SK-N-SH (cell line): ENCODE measurements around the gene ABITRAM. TPM values are rescaled to one million over a fixed set of nuclear protein-coding genes. Genes with fewer than 3 reads are reported as not detected.

Experiments
- CTCF ChIA-PET: fragments of 300-600, 350-600 bp; formaldehyde crosslinking; extraction: SDS; loops from one replicate; lab custom pipeline; 2021; lab: Yijun Ruan, JAX
- POLR2A ChIA-PET: fragments of 350-600 bp; sonication (Branson Sonifier 250); formaldehyde crosslinking; extraction: SDS; loops from one replicate; lab custom pipeline; 2020; ENCODE audit warnings: antibody characterized with exemption, inconsistent platforms; lab: Yijun Ruan, JAX
- DNase-seq: peaks from one replicate; pipeline ENCODE4 v3.0.0; 2012
- H2AFZ ChIP-seq: fragments of 200-600 bp; sonication (generic); 2 replicates; pipeline ENCODE4 v1.8.1; 2016; ENCODE audit warnings: antibody characterized with exemption, mild to moderate bottlenecking, low read depth
- H3F3A ChIP-seq: fragments of 200-600 bp; sonication (generic); replicated peaks from 2 replicates; pipeline ENCODE3; 2016; ENCODE audit warnings: antibody characterized with exemption, mild to moderate bottlenecking; ENCODE audit not compliant: insufficient read depth
- H3K27ac ChIP-seq, 2 experiments: fragments of 200-500 bp in 1 of 2; fragments of 200-600 bp in 1 of 2; sonication (Bioruptor generic) in 1 of 2; sonication (generic), shearing (Covaris generic) in 1 of 2; 2 replicates each; pipeline versions ENCODE4 v1.5.1 to v1.6.1; 2014 to 2016; ENCODE audit warnings: low read depth in 2 of 2, inconsistent platforms in 1 of 2, low read length in 1 of 2, mild to moderate bottlenecking in 1 of 2, mixed read lengths in 1 of 2
- H3K27me3 ChIP-seq: fragments of 200-600 bp; sonication (generic), shearing (Covaris generic); 2 replicates; pipeline ENCODE4 v1.6.1; 2016; ENCODE audit warnings: mixed run types; ENCODE audit not compliant: insufficient read depth
- H3K36me3 ChIP-seq, 2 experiments: fragments of 200-500 bp in 1 of 2; fragments of 200-600 bp in 1 of 2; sonication (Bioruptor generic) in 1 of 2; sonication (generic) in 1 of 2; replicated peaks in 1 of 2; 2 replicates each; pipeline versions ENCODE3 to v1.5.1; 2014 to 2016; ENCODE audit warnings: low read length in 1 of 2, mild to moderate bottlenecking in 1 of 2; ENCODE audit not compliant: insufficient read depth in 2 of 2, control insufficient read depth in 1 of 2
- H3K4me1 ChIP-seq, 2 experiments: fragments of 200-500 bp in 1 of 2; fragments of 200-600 bp in 1 of 2; sonication (Bioruptor generic) in 1 of 2; sonication (generic), shearing (Covaris generic) in 1 of 2; 2 replicates each; pipeline versions ENCODE4 v1.5.1 to v1.6.1; 2014 to 2016; ENCODE audit warnings: low read depth in 1 of 2, low read length in 1 of 2, mixed run types in 1 of 2; ENCODE audit not compliant: insufficient read depth in 2 of 2, control insufficient read depth in 1 of 2
- H3K4me2 ChIP-seq: fragments of 200-600 bp; sonication (generic), shearing (Covaris generic); 2 replicates; pipeline ENCODE4 v1.6.1; 2017; ENCODE audit warnings: mixed run types
- H3K4me3 ChIP-seq, 2 experiments: fragments of 200-500 bp in 1 of 2; fragments of 200-600 bp in 1 of 2; sonication (Bioruptor generic) in 1 of 2; sonication (generic), shearing (Covaris generic) in 1 of 2; 2 replicates each; pipeline versions ENCODE4 v1.5.1 to v1.8.1; 2014 to 2016; ENCODE audit warnings: low read depth in 2 of 2, inconsistent platforms in 1 of 2, low read length in 1 of 2, mild to moderate bottlenecking in 1 of 2, mixed read lengths in 1 of 2, moderate library complexity in 1 of 2
- H3K79me2 ChIP-seq: fragments of 200-600 bp; sonication (generic); 2 replicates; pipeline ENCODE4 v1.8.1; 2017; ENCODE audit warnings: mild to moderate bottlenecking; ENCODE audit not compliant: insufficient read depth
- H3K9ac ChIP-seq: fragments of 200-600 bp; sonication (generic); 2 replicates; pipeline ENCODE4 v1.6.1; 2017; ENCODE audit warnings: mixed run types
- H3K9me2 ChIP-seq: fragments of 200-600 bp; sonication (generic); 2 replicates; pipeline ENCODE4 v1.6.1; 2017; ENCODE audit warnings: mixed run types
- H3K9me3 ChIP-seq: fragments of 200-600 bp; sonication (generic); 2 replicates; pipeline ENCODE4 v1.6.1; 2017; ENCODE audit warnings: mixed run types, mild to moderate bottlenecking, moderate library complexity
- H4K20me1 ChIP-seq: fragments of 200-600 bp; sonication (generic); 2 replicates; pipeline ENCODE4 v1.6.1; 2017; ENCODE audit warnings: mild to moderate bottlenecking, mixed run types; ENCODE audit not compliant: insufficient read depth
- EP300 ChIP-seq, 2 experiments: IDR thresholded peaks; 2 replicates each; pipeline versions ENCODE4 v1.4.0 to v1.6.1; 2012; ENCODE audit warnings: borderline replicate concordance in 1 of 2, low read depth in 1 of 2, low read length in 1 of 2
- EZH2phosphoT487 ChIP-seq: fragments of 200-600 bp; sonication (generic); IDR thresholded peaks from 2 replicates; pipeline ENCODE4 v1.6.1; 2017; ENCODE audit warnings: low read depth, mixed run types, mild to moderate bottlenecking, antibody characterized with exemption, moderate library complexity, borderline replicate concordance
- GABPA ChIP-seq: IDR thresholded peaks from 2 replicates; pipeline ENCODE4 v1.4.0; 2012; ENCODE audit warnings: low read depth, mild to moderate bottlenecking
- GATA2 ChIP-seq: sonication (generic); formaldehyde crosslinking; IDR thresholded peaks from 2 replicates; pipeline ENCODE4 v1.5.0; 2020; ENCODE audit warnings: mild to moderate bottlenecking, missing genetic modification reagents
- JUND ChIP-seq: IDR thresholded peaks from 2 replicates; pipeline ENCODE4 v1.4.0; 2012
- MEF2A ChIP-seq: IDR thresholded peaks from 2 replicates; pipeline ENCODE4 v1.4.0; 2012; ENCODE audit warnings: low read depth, borderline replicate concordance
- MXI1 ChIP-seq: IDR thresholded peaks from 2 replicates; pipeline ENCODE4 v1.6.1; 2012; ENCODE audit warnings: mild to moderate bottlenecking, low read depth, low read length, improper control_type of control experiment
- NFIC ChIP-seq: IDR thresholded peaks from 2 replicates; pipeline ENCODE4 v1.4.0; 2012; ENCODE audit warnings: borderline replicate concordance
- POLR2AphosphoS5 ChIP-seq: IDR thresholded peaks from 2 replicates; pipeline ENCODE4 v1.6.1; 2012; ENCODE audit warnings: low read depth, low read length
- RCOR1 ChIP-seq: fragments of 150-350 bp; IDR thresholded peaks from 2 replicates; pipeline ENCODE4 v1.6.1; 2017; ENCODE audit warnings: antibody characterized with exemption, low read length
- RFX5 ChIP-seq: IDR thresholded peaks from 2 replicates; pipeline ENCODE4 v1.6.1; 2012; ENCODE audit warnings: mild to moderate bottlenecking, improper control_type of control experiment, low read length
- SMC3 ChIP-seq: IDR thresholded peaks from 2 replicates; pipeline ENCODE4 v1.6.1; 2012; ENCODE audit warnings: low read depth, low read length, improper control_type of control experiment
- TAF1 ChIP-seq: IDR thresholded peaks from 2 replicates; pipeline ENCODE4 v1.6.1; 2012; ENCODE audit warnings: low read depth, mild to moderate bottlenecking, low read length, moderate library complexity, borderline replicate concordance
- TCF12 ChIP-seq: IDR thresholded peaks from 2 replicates; pipeline ENCODE4 v1.4.0; 2012
- TEAD4 ChIP-seq: IDR thresholded peaks from 2 replicates; pipeline ENCODE4 v1.4.0; 2012; ENCODE audit warnings: mild to moderate bottlenecking, borderline replicate concordance; ENCODE audit not compliant: insufficient read depth
- YY1 ChIP-seq: IDR thresholded peaks from 2 replicates; pipeline ENCODE4 v1.4.0; 2012; ENCODE audit warnings: low read depth, mild to moderate bottlenecking
- WGBS: methylation state at CpG from one replicate; pipeline ENCODE4 v1.1.6; 2017; ENCODE audit warnings: low lambda C conversion rate; 5-methylcytosine and 5-hydroxymethylcytosine counted together
- polyA plus RNA-seq, 3 experiments: library from polyadenylated mRNA; depleted of rRNA; stranded (reverse); fragments of >200 nt; gene quantifications; 2 replicates each; pipeline ENCODE4 v1.2.3, GENCODE V29; 2012
- TF ChIP-seq, protein P1 (sequence below): fragments of 200-600 bp; sonication (generic); IDR thresholded peaks from 2 replicates; pipeline ENCODE4 v1.6.1; 2017; ENCODE audit warnings: antibody characterized with exemption, mild to moderate bottlenecking, moderate library complexity
- TF ChIP-seq, protein P2 (sequence below): fragments of 150-350 bp; IDR thresholded peaks from 2 replicates; pipeline ENCODE4 v1.6.1; 2016; ENCODE audit warnings: mild to moderate bottlenecking, low read depth, low read length
- TF ChIP-seq, protein P3 (sequence below): IDR thresholded peaks from 2 replicates; pipeline ENCODE4 v1.4.0; 2012; ENCODE audit warnings: low read depth
- TF ChIP-seq, protein P4 (sequence below): IDR thresholded peaks from 2 replicates; pipeline ENCODE4 v1.4.0; 2012; ENCODE audit warnings: low read depth, borderline replicate concordance
- TF ChIP-seq, protein P5 (sequence below): fragments of 150-350 bp; IDR thresholded peaks from 2 replicates; pipeline ENCODE4 v1.6.1; 2017; ENCODE audit warnings: antibody characterized with exemption, low read length, low read depth, borderline replicate concordance

Gene ABITRAM
- polyA plus RNA-seq, 1 of the 3 experiments (the other 2 are of a cell fraction), result 13.9 TPM

DNA sequence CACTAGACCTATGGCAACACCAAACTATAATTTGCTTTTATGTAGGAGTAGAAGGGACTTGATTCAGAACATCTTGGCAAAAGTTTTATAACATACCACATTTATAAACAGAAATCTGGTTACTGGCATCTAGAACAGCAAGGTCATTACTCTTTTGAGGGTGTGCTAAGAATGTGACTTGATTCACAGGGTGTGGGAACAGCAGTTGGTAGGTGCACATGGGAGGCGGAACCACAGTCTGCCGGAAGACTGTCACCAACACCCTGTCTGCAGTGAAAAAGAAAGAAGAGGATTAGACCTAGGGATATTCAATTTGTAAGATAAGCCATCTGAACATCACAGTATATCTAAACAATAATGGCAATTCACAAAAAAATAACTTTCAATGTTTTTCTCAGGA, 23.3 kb upstream of the ABITRAM start (continued):
- TF ChIP-seq GATA2, result no peak
- no peak for TF ChIP-seq TAF1
- no peak for TF ChIP-seq RCOR1
- no peak for TF ChIP-seq TCF12

DNA sequence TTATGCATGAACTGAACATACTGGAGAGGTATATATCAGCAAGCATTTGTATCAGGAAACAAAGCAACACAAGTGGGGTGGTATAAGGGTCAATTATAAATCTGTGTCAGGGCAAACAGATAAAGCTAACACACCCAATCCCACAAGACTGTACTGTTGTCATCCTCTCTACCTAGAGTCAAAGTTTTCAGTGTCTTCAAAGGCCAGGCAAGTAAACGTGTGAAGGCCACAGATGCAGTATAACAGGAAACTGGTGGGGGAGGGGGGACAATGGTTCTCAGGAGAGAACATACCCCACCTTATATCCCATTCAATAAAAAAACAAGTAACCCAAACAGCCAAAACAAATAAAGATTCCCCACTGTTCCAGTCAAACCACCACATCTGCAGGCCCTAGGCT, 22.4 kb upstream of the ABITRAM start:
- Histone ChIP-seq H4K20me1 (no peaks in the 10 kb centered on the region), H3K36me3 (peaks cover 31 to 80% of the 10 kb centered on the region in 2 experiments), H3K4me1 (no peaks in the 10 kb centered on the region), H3K27ac (no peak overlapping the region), H3K27me3 (no peaks in the 10 kb centered on the region), H3F3A (peaks cover 2% of the 10 kb centered on the region), H3K79me2 (no peaks in the 10 kb centered on the region), H3K9me2 (no peaks in the 10 kb centered on the region), H3K9ac (no peak overlapping the region), H3K9me3 (no peaks in the 10 kb centered on the region), H2AFZ (no peak overlapping the region), H3K4me3 (no peak overlapping the region), H3K4me2 (no peak overlapping the region)
- ChIA-PET POLR2A (no interaction called here), CTCF (interaction anchor here (1.4 kb wide), 1 partner anchor 42 kb away, joined by 4 read pairs; no protein-coding TSS in a partner anchor)
- WGBS, result 87% methylated on average over 1 of the region's 1 CpG
- TF ChIP-seq EZH2phosphoT487 (no peak), EP300 (IDR thresholded peaks at IDR 0.05; ENCODE audit: borderline replicate concordance in 1 of 2, low read depth in 1 of 2, low read length in 1 of 2) (no peak), TCF12 (no peak), MEF2A (no peak)
- TF ChIP-seq, protein P1, sequence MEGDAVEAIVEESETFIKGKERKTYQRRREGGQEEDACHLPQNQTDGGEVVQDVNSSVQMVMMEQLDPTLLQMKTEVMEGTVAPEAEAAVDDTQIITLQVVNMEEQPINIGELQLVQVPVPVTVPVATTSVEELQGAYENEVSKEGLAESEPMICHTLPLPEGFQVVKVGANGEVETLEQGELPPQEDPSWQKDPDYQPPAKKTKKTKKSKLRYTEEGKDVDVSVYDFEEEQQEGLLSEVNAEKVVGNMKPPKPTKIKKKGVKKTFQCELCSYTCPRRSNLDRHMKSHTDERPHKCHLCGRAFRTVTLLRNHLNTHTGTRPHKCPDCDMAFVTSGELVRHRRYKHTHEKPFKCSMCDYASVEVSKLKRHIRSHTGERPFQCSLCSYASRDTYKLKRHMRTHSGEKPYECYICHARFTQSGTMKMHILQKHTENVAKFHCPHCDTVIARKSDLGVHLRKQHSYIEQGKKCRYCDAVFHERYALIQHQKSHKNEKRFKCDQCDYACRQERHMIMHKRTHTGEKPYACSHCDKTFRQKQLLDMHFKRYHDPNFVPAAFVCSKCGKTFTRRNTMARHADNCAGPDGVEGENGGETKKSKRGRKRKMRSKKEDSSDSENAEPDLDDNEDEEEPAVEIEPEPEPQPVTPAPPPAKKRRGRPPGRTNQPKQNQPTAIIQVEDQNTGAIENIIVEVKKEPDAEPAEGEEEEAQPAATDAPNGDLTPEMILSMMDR, result no peak
- TF ChIP-seq, protein P2, sequence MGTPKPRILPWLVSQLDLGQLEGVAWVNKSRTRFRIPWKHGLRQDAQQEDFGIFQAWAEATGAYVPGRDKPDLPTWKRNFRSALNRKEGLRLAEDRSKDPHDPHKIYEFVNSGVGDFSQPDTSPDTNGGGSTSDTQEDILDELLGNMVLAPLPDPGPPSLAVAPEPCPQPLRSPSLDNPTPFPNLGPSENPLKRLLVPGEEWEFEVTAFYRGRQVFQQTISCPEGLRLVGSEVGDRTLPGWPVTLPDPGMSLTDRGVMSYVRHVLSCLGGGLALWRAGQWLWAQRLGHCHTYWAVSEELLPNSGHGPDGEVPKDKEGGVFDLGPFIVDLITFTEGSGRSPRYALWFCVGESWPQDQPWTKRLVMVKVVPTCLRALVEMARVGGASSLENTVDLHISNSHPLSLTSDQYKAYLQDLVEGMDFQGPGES, result no peak
- no peak for DNase-seq

- H3K4me3 ChIP-seq, result no peak overlapping the region
- no peak overlapping the region for H2AFZ ChIP-seq
- 97% methylated on average over 5 of the region's 5 CpGs for WGBS
- H3K27ac ChIP-seq, result no peak overlapping the region
- H3K4me2 ChIP-seq, result no peak overlapping the region
- H3F3A ChIP-seq, result peaks cover 2% of the 10 kb centered on the region
- H3K9me3 ChIP-seq, result no peaks in the 10 kb centered on the region
- ChIA-PET CTCF (no interaction called here), POLR2A (no interaction called here)
- H3K4me1 ChIP-seq, result no peaks in the 10 kb centered on the region
- no peaks in the 10 kb centered on the region for H3K79me2 ChIP-seq
- H3K27me3 ChIP-seq, result no peaks in the 10 kb centered on the region
- no peak for DNase-seq
- H3K9me2 ChIP-seq, result no peaks in the 10 kb centered on the region
- no peaks in the 10 kb centered on the region for H4K20me1 ChIP-seq
- H3K36me3 ChIP-seq, result peaks cover 44 to 76% of the 10 kb centered on the region in 2 experiments
- H3K9ac ChIP-seq, result no peak overlapping the region
- TF ChIP-seq JUND (no peak), YY1 (no peak), NFIC (no peak), POLR2AphosphoS5 (no peak), GATA2 (no peak), TCF12 (no peak), SMC3 (no peak), MXI1 (no peak), RFX5 (no peak), TEAD4 (no peak), GABPA (no peak)
- TF ChIP-seq, protein P3, sequence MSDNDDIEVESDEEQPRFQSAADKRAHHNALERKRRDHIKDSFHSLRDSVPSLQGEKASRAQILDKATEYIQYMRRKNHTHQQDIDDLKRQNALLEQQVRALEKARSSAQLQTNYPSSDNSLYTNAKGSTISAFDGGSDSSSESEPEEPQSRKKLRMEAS, result no peak
- TF ChIP-seq, protein P4, sequence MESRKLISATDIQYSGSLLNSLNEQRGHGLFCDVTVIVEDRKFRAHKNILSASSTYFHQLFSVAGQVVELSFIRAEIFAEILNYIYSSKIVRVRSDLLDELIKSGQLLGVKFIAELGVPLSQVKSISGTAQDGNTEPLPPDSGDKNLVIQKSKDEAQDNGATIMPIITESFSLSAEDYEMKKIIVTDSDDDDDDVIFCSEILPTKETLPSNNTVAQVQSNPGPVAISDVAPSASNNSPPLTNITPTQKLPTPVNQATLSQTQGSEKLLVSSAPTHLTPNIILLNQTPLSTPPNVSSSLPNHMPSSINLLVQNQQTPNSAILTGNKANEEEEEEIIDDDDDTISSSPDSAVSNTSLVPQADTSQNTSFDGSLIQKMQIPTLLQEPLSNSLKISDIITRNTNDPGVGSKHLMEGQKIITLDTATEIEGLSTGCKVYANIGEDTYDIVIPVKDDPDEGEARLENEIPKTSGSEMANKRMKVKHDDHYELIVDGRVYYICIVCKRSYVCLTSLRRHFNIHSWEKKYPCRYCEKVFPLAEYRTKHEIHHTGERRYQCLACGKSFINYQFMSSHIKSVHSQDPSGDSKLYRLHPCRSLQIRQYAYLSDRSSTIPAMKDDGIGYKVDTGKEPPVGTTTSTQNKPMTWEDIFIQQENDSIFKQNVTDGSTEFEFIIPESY, result no peak
- TF ChIP-seq, protein P5, sequence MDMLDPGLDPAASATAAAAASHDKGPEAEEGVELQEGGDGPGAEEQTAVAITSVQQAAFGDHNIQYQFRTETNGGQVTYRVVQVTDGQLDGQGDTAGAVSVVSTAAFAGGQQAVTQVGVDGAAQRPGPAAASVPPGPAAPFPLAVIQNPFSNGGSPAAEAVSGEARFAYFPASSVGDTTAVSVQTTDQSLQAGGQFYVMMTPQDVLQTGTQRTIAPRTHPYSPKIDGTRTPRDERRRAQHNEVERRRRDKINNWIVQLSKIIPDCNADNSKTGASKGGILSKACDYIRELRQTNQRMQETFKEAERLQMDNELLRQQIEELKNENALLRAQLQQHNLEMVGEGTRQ, result no peak
Measured at GRCh38 chr9:108913391-108913790, 20.8 kb upstream of the ABITRAM start.
